ENCODE results near the gene TIMM23B.
A peak's percentile ranks its signal among the peaks of the same experiment; 100 is the strongest.
"Not testable (repeated sequence)": the region's sequence is repeated elsewhere in the genome, so short reads cannot be mapped to it uniquely, and the experiment has no call there.

The TIMM23B gene

DNA sequence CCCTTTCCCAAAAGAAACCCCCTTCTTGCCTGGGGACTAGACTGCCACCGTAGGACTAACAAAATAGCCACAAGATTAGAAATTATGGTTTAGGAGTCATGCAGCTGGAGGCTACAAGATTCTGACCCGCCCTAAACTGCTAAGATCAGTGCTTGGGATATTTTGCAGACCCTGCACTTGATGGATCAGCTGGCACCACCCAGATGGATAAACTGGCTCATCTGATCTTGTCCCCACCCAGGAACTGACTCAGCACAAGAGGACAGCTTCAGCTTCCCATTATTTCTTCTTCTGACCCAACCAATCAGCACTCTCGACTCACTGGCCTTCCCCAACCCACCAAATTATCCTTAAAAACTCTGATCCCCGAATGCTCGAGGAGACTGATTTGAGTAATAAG is 10.6 kb upstream of the TIMM23B start:
- H3K36me3 ChIP-seq (ENCODE audit: control insufficient read depth, insufficient read depth, low read length); H3K9me3 ChIP-seq (ENCODE audit: control insufficient read depth, low read length); H3K4me3 ChIP-seq (ENCODE audit: insufficient read depth, low read depth, low read length); H3K4me1 ChIP-seq (ENCODE audit: control insufficient read depth, insufficient read depth, low read length); H3K27me3 ChIP-seq (ENCODE audit: control insufficient read depth, insufficient read depth, low read length, poor library complexity, severe bottlenecking); H3K27ac ChIP-seq (ENCODE audit: insufficient read depth, low read depth, low read length, poor library complexity, severe bottlenecking): not testable (repeated sequence)
- 95% methylated on average over 2 of the region's 5 CpGs for WGBS, 2 experiments

DNA sequence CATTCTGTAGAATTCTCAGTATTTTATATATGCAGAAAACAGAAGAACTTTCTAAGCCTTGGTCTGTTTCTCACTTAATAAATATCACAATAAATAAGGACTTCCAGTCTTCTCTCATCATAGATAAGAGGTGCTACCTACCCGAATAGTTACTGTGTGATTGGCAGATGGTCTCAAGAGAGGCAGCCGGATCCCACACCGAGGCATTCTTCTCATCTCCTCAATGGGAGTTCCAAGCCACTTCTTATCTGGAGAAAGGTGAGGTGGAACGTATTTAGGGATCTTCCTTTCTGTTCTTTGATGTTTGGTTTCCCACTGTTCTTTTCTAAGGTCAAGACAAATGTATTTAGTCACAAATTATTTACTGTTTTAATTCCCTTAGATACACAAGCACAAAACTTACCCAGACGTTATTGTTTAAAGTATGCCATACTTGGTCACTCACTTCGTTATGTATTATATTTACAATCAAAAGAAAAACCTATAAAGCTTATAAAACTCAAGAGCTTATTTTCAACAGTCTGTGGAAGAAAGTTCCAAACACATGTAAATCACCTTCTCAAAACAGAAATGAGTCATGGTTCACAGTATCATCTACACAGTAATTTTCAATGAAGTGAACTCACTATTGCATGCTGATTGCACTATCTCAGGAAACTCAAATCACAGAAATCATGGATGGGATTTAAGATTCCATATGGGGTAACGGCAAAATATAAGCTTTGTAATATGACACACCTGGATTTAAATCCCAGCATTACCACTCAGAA is 9.7 kb upstream of the TIMM23B start:
- H3K9me3 ChIP-seq (ENCODE audit: control insufficient read depth, low read length); H3K4me3 ChIP-seq (ENCODE audit: insufficient read depth, low read depth, low read length); H3K27ac ChIP-seq (ENCODE audit: insufficient read depth, low read depth, low read length, poor library complexity, severe bottlenecking); H3K27me3 ChIP-seq (ENCODE audit: control insufficient read depth, insufficient read depth, low read length, poor library complexity, severe bottlenecking); H3K36me3 ChIP-seq (ENCODE audit: control insufficient read depth, insufficient read depth, low read length); H3K4me1 ChIP-seq (ENCODE audit: control insufficient read depth, insufficient read depth, low read length): not testable (repeated sequence)
- WGBS, 2 experiments = 90% methylated on average over 1 to 5 of the region's 7 CpGs

DNA sequence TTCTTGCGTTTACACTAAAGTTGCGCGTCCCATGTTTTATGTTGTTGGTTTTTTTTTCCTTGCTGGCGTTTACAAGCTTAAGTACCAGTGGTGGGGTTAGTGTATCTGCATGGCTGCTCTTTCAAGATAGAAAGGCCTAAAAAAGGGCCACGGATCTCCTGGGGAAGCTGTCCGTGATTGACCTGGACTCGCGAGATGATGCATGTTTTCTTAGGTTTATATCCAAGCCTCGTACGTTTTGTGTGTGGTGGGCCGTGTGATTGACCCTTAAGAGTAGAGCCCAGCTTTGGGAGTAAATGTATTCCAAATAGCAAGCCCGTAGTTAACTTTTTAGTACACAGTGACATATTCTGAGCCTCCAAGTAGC is 469 bp downstream of the TIMM23B start:
- H3K36me3 ChIP-seq (ENCODE audit: control insufficient read depth, insufficient read depth, low read length); H3K9me3 ChIP-seq (ENCODE audit: control insufficient read depth, low read length); H3K27me3 ChIP-seq (ENCODE audit: control insufficient read depth, insufficient read depth, low read length, poor library complexity, severe bottlenecking); H3K4me1 ChIP-seq (ENCODE audit: control insufficient read depth, insufficient read depth, low read length): not testable (repeated sequence)
- H3K27ac ChIP-seq (ENCODE audit: insufficient read depth, low read depth, low read length, poor library complexity, severe bottlenecking) = peak overlapping the region; percentile 41
- H3K4me3 ChIP-seq (ENCODE audit: insufficient read depth, low read depth, low read length) = peak overlapping the region; percentile 75
- WGBS, 2 experiments = 1 to 2% methylated on average over 12 of the region's 12 CpGs

DNA sequence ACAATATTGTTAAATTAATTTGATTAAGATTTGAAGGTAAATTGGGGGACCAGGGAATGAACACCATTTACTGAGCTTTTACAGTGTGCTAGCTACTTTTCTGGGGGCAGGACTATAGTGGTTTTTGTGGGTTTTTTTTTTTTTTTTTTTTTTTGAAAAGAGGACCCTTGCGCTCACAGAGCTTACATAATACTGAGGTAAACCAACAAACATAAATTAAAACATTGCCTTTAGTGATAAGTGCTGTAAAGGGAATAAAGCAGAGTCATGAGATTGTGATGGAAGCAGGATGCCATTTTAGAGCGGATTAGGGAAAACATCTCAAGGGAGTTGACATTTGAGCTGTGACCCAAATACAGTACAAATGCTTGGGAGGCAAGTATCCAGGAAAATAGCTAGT is 1.8 kb downstream of the TIMM23B start:
- not testable (repeated sequence) for H3K4me3 ChIP-seq (ENCODE audit: insufficient read depth, low read depth, low read length)

DNA sequence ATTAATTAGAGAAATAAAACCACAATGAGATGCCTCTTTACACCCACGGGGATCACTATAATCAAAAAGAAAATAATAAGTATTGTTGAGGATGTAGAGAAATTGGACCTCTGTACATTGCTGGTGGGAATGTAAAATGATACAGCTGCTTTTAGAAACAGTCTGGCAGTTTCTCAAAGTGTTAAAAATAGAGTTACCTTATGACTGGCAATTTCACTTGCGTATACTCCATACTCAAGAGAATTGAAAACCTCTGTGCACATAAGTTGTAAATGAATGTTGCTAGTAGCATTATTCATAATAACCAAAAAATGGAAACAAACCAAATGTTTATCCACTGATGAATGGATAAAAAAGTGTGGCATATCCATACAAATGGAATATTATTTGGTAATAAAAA is 6.3 kb downstream of the TIMM23B start:
- not testable (repeated sequence) for H3K27me3 ChIP-seq (ENCODE audit: control insufficient read depth, insufficient read depth, low read length, poor library complexity, severe bottlenecking); H3K27ac ChIP-seq (ENCODE audit: insufficient read depth, low read depth, low read length, poor library complexity, severe bottlenecking); H3K4me3 ChIP-seq (ENCODE audit: insufficient read depth, low read depth, low read length); H3K9me3 ChIP-seq (ENCODE audit: control insufficient read depth, low read length); H3K4me1 ChIP-seq (ENCODE audit: control insufficient read depth, insufficient read depth, low read length); H3K36me3 ChIP-seq (ENCODE audit: control insufficient read depth, insufficient read depth, low read length)
- WGBS, 2 experiments = 100% methylated on average over 1 of the region's 2 CpGs; no CpG with 5 or more reads in 1 of the 2 experiments

More for the DNA sequence above, 1.8 kb downstream of the TIMM23B start:
- H3K9me3 ChIP-seq (ENCODE audit: control insufficient read depth, low read length); H3K4me1 ChIP-seq (ENCODE audit: control insufficient read depth, insufficient read depth, low read length); H3K27ac ChIP-seq (ENCODE audit: insufficient read depth, low read depth, low read length, poor library complexity, severe bottlenecking); H3K36me3 ChIP-seq (ENCODE audit: control insufficient read depth, insufficient read depth, low read length); H3K27me3 ChIP-seq (ENCODE audit: control insufficient read depth, insufficient read depth, low read length, poor library complexity, severe bottlenecking): not testable (repeated sequence)
- WGBS, 2 experiments = 94 to 98% methylated on average over 1 of the region's 2 CpGs

DNA sequence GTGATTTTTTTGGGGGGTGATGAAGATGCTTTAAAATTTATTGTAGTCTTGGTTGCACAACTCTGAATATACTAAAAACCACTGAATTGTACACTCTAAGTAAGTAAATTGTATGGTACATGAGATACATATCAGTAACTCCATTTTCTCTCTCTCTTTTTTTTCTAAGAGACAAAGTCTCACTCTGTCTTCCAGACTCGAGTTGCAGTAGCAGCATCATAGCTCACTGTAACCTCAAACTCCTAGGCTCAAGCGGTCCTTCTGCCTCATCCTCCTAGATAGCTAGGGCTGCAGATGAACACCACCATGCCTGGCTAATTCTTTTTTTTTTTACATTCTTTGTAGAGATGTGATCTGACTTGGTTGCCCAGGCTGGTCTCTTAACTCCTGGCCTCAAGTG is 6.9 kb downstream of the TIMM23B start:
- WGBS, 2 experiments = 90 to 92% methylated on average over 2 of the region's 2 CpGs
- not testable (repeated sequence) for H3K27me3 ChIP-seq (ENCODE audit: control insufficient read depth, insufficient read depth, low read length, poor library complexity, severe bottlenecking); H3K4me3 ChIP-seq (ENCODE audit: insufficient read depth, low read depth, low read length); H3K4me1 ChIP-seq (ENCODE audit: control insufficient read depth, insufficient read depth, low read length); H3K9me3 ChIP-seq (ENCODE audit: control insufficient read depth, low read length); H3K27ac ChIP-seq (ENCODE audit: insufficient read depth, low read depth, low read length, poor library complexity, severe bottlenecking); H3K36me3 ChIP-seq (ENCODE audit: control insufficient read depth, insufficient read depth, low read length)

DNA sequence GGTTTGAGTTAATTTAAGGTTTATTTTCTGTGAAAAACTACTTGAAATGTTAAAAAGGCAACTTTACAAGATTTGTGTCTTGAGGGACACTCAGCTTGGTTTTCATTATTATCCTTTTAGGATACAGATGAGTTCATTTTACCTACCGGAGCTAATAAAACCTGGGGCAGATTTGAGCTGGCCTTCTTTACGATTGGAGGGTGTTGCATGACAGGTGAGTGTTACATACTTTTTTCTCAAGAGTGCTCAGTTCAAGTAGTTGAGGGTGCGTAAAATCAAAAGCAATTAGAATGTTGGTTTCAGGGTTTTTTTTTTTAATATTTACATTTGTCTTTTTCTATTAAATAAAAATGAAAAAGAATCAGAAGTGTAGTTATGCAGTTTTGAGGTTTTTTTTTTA is 10.2 kb downstream of the TIMM23B start:
- H3K36me3 ChIP-seq (ENCODE audit: control insufficient read depth, insufficient read depth, low read length); H3K9me3 ChIP-seq (ENCODE audit: control insufficient read depth, low read length); H3K4me1 ChIP-seq (ENCODE audit: control insufficient read depth, insufficient read depth, low read length); H3K27ac ChIP-seq (ENCODE audit: insufficient read depth, low read depth, low read length, poor library complexity, severe bottlenecking); H3K4me3 ChIP-seq (ENCODE audit: insufficient read depth, low read depth, low read length); H3K27me3 ChIP-seq (ENCODE audit: control insufficient read depth, insufficient read depth, low read length, poor library complexity, severe bottlenecking): not testable (repeated sequence)
- 91 to 100% methylated on average over 2 to 3 of the region's 3 CpGs for WGBS, 2 experiments

DNA sequence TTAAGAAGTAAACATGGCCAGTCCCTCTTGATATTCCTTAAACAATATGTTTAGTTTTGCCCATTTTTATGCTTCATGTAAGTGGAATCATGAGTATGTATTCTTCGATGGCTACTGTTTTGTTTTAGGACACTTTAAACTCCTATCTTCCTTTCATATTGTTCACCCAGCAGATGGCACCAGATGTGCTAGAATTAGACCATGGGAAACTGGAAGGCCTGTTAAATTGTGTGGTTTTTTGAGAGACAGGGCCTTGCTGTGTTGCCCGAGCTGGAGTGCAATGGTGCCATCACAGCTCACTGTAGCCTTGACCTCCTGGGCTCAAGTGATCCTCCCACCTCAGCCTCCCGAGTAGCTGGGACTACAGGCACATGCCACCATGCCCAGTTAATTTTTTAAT is 11.3 kb downstream of the TIMM23B start:
- H3K4me3 ChIP-seq (ENCODE audit: insufficient read depth, low read depth, low read length); H3K27me3 ChIP-seq (ENCODE audit: control insufficient read depth, insufficient read depth, low read length, poor library complexity, severe bottlenecking); H3K4me1 ChIP-seq (ENCODE audit: control insufficient read depth, insufficient read depth, low read length); H3K36me3 ChIP-seq (ENCODE audit: control insufficient read depth, insufficient read depth, low read length); H3K9me3 ChIP-seq (ENCODE audit: control insufficient read depth, low read length); H3K27ac ChIP-seq (ENCODE audit: insufficient read depth, low read depth, low read length, poor library complexity, severe bottlenecking): not testable (repeated sequence)
- WGBS, 2 experiments = 86% methylated on average over 1 of the region's 3 CpGs; no CpG with 5 or more reads in 1 of the 2 experiments

DNA sequence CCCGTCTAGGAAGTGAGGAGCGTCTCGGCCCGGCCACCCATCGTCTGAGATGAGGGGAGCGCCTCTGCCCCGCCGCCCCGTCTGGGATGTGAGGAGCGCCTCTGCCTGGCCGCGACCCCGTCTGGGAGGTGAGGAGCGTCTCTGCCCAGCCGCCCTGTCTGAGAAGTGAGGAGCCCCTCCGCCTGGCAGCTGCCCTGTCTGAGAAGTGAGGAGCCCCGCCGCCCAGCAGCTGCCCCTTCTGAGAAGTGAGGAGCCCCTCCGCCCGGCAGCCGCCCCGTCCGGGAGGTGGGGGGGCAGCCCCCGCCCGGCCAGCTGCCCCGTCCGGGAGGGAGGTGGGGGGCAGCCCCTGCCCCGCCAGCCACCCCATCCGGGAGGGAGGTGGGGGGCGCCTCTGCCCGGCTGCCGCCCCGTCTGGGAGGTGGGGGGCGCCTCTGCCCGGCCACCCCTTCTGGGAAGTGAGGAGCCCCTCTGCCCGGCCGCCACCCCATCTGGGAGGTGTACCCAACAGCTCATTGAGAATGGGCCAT is 28.5 kb downstream of the TIMM23B start:
- not testable (repeated sequence) for H3K36me3 ChIP-seq (ENCODE audit: control insufficient read depth, insufficient read depth, low read length); H3K4me1 ChIP-seq (ENCODE audit: control insufficient read depth, insufficient read depth, low read length); H3K9me3 ChIP-seq (ENCODE audit: control insufficient read depth, low read length); H3K4me3 ChIP-seq (ENCODE audit: insufficient read depth, low read depth, low read length); H3K27ac ChIP-seq (ENCODE audit: insufficient read depth, low read depth, low read length, poor library complexity, severe bottlenecking); H3K27me3 ChIP-seq (ENCODE audit: control insufficient read depth, insufficient read depth, low read length, poor library complexity, severe bottlenecking)
- 95 to 97% methylated on average over 35 of the region's 37 CpGs for WGBS, 2 experiments

DNA sequence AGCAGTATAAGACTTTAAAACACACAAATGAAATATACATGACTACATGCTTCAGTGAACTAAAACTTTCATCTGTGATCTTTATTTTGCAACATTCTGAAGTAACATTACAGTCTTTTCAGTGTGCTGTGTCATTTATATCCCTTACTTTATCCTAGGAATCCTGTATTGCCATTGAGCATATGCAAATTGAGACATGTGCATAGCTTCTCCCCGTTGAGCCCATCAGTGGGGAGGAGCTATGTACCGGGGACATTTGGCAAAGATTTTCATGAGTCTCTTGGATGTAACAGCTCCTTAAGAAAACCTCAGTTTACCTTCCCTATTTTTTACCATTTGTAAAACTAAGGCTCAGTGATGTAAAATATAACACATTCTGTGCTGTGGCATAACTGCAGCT is 29.6 kb downstream of the TIMM23B start:
- not testable (repeated sequence) for H3K27me3 ChIP-seq (ENCODE audit: control insufficient read depth, insufficient read depth, low read length, poor library complexity, severe bottlenecking); H3K36me3 ChIP-seq (ENCODE audit: control insufficient read depth, insufficient read depth, low read length); H3K4me1 ChIP-seq (ENCODE audit: control insufficient read depth, insufficient read depth, low read length); H3K4me3 ChIP-seq (ENCODE audit: insufficient read depth, low read depth, low read length); H3K9me3 ChIP-seq (ENCODE audit: control insufficient read depth, low read length); H3K27ac ChIP-seq (ENCODE audit: insufficient read depth, low read depth, low read length, poor library complexity, severe bottlenecking)
- 90% methylated on average over 2 of the region's 2 CpGs; no CpG with 5 or more reads in 1 of the 2 experiments for WGBS, 2 experiments

DNA sequence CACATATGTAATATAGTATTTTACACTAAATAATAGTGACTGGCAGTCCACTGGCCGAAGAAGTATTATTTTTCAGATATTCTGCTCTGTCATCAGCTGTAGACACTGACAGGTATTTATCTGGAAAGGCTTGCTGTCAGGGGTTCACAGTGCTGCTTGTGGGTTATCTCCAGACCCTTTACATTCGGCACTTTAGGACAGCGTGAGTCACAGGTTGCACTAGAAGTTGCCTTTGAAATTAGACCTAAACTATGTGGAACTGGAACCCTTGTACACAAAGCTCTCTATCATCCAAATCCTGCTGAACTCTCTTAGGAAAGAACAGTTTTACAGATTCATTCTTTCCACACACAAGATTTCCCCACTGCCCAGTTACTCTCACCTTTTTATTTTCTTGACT is 30.2 kb downstream of the TIMM23B start:
- WGBS, 2 experiments = 92 to 93% methylated on average over 2 to 3 of the region's 3 CpGs
- H3K27ac ChIP-seq (ENCODE audit: insufficient read depth, low read depth, low read length, poor library complexity, severe bottlenecking); H3K27me3 ChIP-seq (ENCODE audit: control insufficient read depth, insufficient read depth, low read length, poor library complexity, severe bottlenecking); H3K36me3 ChIP-seq (ENCODE audit: control insufficient read depth, insufficient read depth, low read length); H3K4me1 ChIP-seq (ENCODE audit: control insufficient read depth, insufficient read depth, low read length); H3K9me3 ChIP-seq (ENCODE audit: control insufficient read depth, low read length); H3K4me3 ChIP-seq (ENCODE audit: insufficient read depth, low read depth, low read length): not testable (repeated sequence)

Measured in ectodermal cell (in vitro differentiated cells).